SKM-1 treated with dmso at 0.1 percent for 144 hours (cell line): ENCODE measurements around the gene INTS15.

Source experiments
- DNase-seq: peaks from one replicate; lab custom pipeline; 2025; ENCODE audit not compliant: unreplicated experiment; lab: John Stamatoyannopoulos, UW

The INTS15 gene

GRCh38 chr7:6616854-6617643 lies 27.2 kb downstream of the INTS15 start:
- no peak for DNase-seq

DNA sequence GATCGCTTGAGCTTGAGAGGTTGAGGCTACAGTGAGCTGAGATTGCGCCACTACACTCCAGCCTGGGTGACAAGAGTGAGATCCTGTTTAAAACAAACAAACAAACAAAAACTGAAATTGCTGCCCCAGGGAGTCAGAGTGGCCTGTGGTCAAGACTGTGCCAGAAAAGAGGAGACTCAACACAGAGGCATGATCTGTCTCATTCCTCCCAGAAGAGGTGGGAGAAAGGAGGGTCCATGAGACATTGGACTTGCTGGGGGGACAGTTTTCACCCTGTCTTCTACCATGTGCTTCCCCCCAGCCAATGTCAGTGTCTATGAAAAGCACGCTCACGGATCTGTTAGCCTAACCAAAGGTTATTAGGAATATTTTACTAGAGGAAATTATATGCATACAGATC lies 28.8 kb downstream of the INTS15 start:
- no peak for DNase-seq

DNA sequence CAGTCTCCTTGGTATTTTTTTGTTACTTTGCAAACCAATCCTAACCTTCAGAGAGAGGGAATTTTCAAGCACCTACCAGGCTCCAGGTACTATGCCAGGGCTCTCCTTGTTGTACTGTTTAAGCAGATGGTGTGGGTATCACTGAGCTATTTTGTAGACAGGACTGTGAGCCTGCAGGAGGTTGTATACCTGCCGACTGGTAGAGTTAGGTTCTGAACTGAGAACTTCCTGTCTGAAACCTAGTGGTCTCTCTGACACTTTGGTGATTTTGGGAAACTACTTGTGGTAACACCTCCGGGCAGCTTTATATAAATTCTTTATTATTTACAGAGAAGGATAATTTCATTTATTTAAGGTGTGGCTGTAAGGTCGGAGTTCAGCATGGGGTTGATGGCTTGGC lies 30.1 kb downstream of the INTS15 start:
- no peak for DNase-seq

- DNase-seq, result no peak
Measured at GRCh38 chr7:6621195-6622133, 31.6 kb downstream of the INTS15 start.

GRCh38 chr7:6622134-6622710 lies 32.4 kb downstream of the INTS15 start:
- DNase-seq, result no peak

GRCh38 chr7:6623589-6624245 lies 33.9 kb downstream of the INTS15 start:
- DNase-seq, result no peak

- no peak for DNase-seq
Measured at GRCh38 chr7:6624246-6624611, 34.4 kb downstream of the INTS15 start.

- no peak for DNase-seq
Measured at GRCh38 chr7:6628045-6628444, 38.2 kb downstream of the INTS15 start.

DNA sequence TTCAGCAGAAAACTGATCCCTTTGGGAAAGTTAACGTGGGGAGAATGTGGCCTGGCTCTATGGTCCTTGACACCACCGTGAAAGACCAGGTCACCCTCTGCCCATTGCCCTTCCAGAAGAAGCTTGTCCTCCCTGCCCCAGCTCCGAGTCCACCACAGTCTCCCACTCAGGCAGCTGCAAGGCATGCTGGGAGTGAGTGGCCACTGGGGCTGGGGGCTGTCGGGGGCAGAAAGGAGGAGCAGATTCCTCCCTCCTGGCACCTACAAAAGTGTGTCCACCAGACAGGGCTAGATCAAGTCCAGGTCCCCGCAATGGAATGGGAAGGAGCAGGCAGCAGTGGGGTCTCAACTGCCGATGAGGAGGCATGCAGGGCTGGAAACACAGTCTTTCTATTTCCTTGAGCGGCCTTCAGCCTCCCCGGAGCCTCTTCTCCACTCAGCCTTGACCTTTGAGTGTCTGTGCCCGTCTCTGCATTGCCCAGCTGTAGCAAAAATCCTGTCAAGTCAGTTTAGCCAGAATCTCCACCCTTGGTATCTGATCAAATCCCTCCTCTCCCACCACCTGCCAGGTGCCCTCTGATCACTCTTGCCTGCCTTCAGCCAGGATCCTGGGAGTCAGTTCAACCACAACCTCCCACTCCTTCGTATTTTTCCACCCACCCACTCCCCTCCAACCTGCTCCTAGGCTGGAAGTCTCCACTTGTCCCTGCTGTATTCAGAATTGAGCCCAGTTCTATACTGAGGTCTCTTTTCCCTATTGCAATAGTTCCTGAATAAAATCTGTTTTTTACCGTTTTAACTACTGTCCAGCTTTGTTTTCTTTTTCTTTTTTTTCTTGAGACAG lies 40.4 kb downstream of the INTS15 start:
- no peak for DNase-seq

- DNase-seq, result no peak
Measured at GRCh38 chr7:6631605-6632004, 41.8 kb downstream of the INTS15 start.

GRCh38 chr7:6634021-6634420 lies 44.2 kb downstream of the INTS15 start:
- no peak for DNase-seq

DNA sequence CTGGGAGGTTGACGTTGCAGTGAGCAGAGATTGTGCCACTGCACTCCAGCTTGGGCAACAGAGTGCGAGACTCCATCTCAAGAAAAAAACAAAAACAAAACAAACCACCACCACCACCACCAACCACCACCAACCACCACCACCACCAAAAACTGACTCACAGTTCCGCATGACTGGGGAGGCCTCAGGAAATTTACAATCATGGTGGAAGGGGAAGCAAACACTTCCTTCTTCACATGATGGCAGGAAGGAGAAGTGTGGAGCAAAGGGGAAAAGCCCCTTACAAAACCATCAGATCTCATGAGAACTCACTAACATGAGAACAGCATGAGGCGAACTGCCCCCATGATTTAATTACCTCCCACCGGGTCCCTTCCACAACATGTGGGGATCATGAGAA lies 45.1 kb downstream of the INTS15 start:
- peak; percentile 44 for DNase-seq

DNA sequence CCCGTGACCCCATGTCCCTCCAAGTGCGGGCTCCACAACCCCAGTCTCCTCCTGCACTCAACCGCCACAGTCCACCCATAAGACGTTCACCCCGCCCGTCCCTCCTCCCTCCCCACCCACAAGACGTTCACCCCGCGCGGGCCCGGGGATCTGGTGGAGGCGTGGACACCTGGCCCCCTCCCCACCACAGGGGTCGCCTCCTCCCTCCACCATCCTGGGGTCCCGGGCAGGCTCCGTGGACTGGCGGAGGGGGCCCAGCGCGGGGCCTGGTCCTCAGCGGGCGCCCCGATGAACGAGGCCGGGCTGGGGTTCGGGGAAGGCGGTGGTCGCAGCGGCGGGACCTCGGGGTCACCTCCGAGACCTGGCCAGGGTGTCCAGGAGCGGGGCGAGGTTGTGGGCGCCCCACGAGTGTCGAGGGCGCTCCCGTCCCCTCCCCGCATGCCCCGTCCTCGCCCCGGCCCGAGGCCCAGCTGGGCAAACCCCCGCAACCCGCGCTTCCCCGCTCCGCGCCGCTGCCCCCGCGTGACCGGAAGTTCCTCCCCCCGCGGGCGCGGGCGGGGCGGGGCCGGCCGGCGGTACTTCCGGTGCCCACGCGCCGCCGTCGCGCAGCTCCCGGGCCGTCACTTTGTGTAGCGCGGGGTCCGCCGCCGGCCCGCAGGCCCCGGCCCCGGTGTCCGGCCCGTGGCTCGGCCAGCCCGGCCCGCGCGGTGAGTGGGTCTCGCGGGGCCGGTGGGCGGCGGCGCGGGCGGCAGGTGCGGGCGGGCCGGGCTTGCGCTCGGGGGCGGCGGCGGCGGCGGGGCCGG lies 47.1 kb downstream of the INTS15 start, which contains the start of gene ZNF316:
Gene ZNF316, plus strand, starts transcription at position 578 of the 803 bp plus-strand sequence. CDS start 5,092 bp downstream, outside the sequence.
- DNase-seq, result peak; percentile 42

- peak; percentile 26 for DNase-seq
Measured at GRCh38 chr7:6637544-6638229, 47.9 kb downstream of the INTS15 start.

GRCh38 chr7:6639032-6639431 lies 49.2 kb downstream of the INTS15 start:
- DNase-seq, result no peak

DNA sequence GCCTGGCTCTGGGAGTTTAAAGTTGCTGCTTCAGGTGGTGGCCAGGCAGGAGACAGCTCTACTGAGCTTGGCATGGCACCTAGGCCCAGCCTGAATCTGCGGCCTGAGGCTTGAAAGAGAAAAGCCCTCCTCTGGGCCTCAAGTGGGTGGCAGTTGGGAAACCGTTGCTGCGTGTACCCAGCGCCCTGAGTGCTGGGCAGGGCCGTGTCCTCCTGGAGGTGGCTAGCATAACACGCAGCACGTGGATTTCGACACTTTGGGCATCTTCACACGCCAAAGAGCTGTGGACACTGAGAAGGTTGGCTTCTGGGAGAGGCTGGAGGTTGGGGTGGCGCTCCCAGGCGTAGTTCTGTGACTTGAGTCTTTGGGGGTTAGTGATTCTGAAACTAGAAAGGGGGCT lies 49.8 kb downstream of the INTS15 start:
- no peak for DNase-seq

DNA sequence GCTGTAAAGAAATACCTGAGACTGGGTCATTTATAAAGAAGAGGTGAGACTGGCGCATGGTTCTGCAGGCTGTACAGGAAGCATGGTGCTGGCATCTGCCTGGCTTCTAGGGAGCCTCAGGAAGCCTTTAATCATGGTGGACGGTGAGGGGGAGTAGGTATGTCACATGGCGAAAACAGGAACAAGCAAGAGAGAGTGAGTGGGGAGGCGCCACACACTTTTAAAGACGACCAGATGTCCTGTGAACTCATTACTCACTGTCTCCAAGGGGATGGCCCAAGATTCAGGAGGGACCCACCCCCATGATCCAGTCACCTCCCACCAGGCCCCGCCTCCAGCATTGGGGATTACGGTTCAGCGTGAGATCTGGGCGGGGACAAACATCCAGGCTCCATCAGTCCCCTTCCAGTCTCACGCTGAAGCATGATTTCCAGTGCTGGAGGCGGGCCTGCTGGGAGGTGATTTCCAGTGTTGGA lies 50.5 kb downstream of the INTS15 start:
- DNase-seq, result no peak

- DNase-seq, result no peak
Measured at GRCh38 chr7:6641305-6642035, 51.6 kb downstream of the INTS15 start.
